ENCODE data around the gene HLX.

DNA sequence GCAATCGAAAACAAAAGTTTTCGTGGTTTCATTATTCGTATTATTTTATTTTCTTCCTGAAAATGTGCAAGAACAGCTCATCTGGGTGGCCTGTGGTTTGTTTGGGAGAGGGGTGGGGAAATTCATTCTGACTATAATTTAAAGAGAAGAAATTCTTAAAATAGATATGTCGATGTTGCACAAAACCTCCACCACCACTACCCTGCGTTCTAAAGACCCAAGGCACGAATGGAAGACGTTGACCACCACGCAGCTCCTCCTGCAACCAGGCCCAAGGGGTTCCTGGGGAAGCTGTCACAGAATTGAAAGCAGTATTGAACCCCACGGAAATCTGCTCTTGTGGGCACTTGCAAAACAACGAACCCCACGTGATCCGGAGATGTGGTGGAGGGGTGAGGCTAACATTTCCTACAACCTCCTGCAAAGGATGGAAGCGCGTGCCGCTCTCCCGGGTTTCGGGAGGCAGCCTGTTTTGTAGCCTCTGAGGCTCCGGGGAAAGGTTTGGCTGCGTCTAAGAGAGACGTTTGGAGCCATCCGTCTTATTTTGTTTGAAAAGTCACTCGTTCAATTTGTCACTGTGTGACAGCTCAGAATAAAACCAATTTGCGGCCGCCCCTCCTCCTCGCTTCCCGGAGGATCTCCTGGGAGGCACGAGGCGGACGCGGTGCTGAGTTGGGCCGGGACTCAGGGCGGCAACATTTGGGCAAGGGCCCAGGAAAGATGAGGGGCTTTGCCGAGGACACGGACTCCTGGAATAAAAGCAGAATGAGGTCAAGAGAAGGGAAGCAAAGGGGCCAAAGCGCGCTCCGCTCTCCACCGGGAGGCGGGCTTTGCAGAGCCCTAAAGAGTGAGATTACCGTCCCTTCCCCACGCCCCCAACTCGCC, 810 bp upstream of the HLX start:
- TF ChIP-seq, protein P1, sequence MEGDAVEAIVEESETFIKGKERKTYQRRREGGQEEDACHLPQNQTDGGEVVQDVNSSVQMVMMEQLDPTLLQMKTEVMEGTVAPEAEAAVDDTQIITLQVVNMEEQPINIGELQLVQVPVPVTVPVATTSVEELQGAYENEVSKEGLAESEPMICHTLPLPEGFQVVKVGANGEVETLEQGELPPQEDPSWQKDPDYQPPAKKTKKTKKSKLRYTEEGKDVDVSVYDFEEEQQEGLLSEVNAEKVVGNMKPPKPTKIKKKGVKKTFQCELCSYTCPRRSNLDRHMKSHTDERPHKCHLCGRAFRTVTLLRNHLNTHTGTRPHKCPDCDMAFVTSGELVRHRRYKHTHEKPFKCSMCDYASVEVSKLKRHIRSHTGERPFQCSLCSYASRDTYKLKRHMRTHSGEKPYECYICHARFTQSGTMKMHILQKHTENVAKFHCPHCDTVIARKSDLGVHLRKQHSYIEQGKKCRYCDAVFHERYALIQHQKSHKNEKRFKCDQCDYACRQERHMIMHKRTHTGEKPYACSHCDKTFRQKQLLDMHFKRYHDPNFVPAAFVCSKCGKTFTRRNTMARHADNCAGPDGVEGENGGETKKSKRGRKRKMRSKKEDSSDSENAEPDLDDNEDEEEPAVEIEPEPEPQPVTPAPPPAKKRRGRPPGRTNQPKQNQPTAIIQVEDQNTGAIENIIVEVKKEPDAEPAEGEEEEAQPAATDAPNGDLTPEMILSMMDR (conservative IDR thresholded peaks at IDR 0.05 in 1 of 2, IDR thresholded peaks at IDR 0.05 in 1 of 2; ENCODE audit: low read depth in 1 of 2, low read length in 2 of 2), result no peak
- TF ChIP-seq EZH2 (IDR thresholded peaks at IDR 0.05; ENCODE audit: low read length, missing control alignments), result no peak
